ENCODE results near the gene RAET1E. TPM values are rescaled to one million over a fixed set of nuclear protein-coding genes. Genes with fewer than 3 reads are reported as not detected.

RAET1E gene
- total RNA-seq, 2 experiments from 2014 or later: not detected

GRCh38 chr6:149897015-149897697 lies 757 bp downstream of the RAET1E start:
- POLR2A ChIA-PET: no interaction called here
- H3K4me3 Mint-ChIP-seq: no peak overlapping the region
- Histone ChIP-seq H3K9me3 (ENCODE audit: control insufficient read depth in 1 of 2, insufficient read depth in 1 of 2, low read length in 2 of 2) (no peaks in the 10 kb centered on the region), H3K36me3 (ENCODE audit: insufficient read depth, low read length) (no peaks in the 10 kb centered on the region), H3K4me1 (ENCODE audit: insufficient read depth, low read length) (peaks cover 20% of the 10 kb centered on the region), H3K4me3 (ENCODE audit: low read length) (peak overlapping the region; percentile 1), H3K27me3 (ENCODE audit: control insufficient read depth in 1 of 2, insufficient read depth in 2 of 2, low read length in 2 of 2) (no peaks in the 10 kb centered on the region), H3K27ac (ENCODE audit: low read depth in 1 of 2, low read length in 2 of 2) (no peak overlapping the region)
- no peak overlapping the region for H3K27ac Mint-ChIP-seq
- no peaks in the 10 kb centered on the region for H3K36me3 Mint-ChIP-seq (ENCODE audit: low read depth)
- H3K4me1 Mint-ChIP-seq (ENCODE audit: low read depth): peaks cover 10% of the 10 kb centered on the region
- TF ChIP-seq CTCF (IDR thresholded peaks at IDR 0.05): no peak
- H3K27me3 Mint-ChIP-seq: peaks cover 8% of the 10 kb centered on the region
- DNase-seq: peak in 1 of 14 experiments; percentile 18
- no peak for ATAC-seq (ENCODE audit: poor library complexity)
- no peaks in the 10 kb centered on the region for H3K9me3 Mint-ChIP-seq
- CTCF ChIA-PET: interaction anchor here (1.0 kb wide), 1 partner anchor 32 kb away, joined by 3 read pairs; no protein-coding TSS in a partner anchor
- intact Hi-C loops (cut with DNase I, micrococcal nuclease): no loop called here

DNA sequence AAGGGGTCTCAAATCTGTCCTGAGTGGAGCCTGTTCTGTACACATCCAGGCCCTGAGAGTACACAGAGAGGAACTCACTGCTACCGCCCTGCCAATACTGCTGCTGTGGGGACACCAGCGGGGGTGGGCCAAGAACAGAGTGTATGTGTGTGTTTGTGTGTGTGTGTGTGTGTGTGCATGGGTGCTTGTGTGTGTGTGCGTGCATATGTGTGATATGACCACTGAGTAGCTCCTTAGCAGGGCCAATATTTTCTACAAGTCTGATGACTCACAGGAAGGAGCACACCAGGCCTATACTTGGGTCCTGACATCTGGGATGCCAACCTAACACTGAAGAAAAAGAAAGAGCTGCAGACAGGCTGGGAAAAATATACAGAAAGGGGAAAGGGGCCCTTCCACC lies 1.4 kb downstream of the RAET1E start:
- POLR2A ChIA-PET: no interaction called here
- peaks cover 20% of the 10 kb centered on the region for H3K4me1 ChIP-seq (ENCODE audit: insufficient read depth, low read length)
- intact Hi-C loops (cut with DNase I, micrococcal nuclease): no loop called here
- no peaks in the 10 kb centered on the region for H3K36me3 ChIP-seq (ENCODE audit: insufficient read depth, low read length)
- H3K4me1 Mint-ChIP-seq (ENCODE audit: low read depth): peaks cover 10% of the 10 kb centered on the region
- H3K9me3 ChIP-seq (ENCODE audit: control insufficient read depth in 1 of 2, insufficient read depth in 1 of 2, low read length in 2 of 2): no peaks in the 10 kb centered on the region
- no peaks in the 10 kb centered on the region for H3K36me3 Mint-ChIP-seq (ENCODE audit: low read depth)
- no peak overlapping the region for H3K4me3 Mint-ChIP-seq
- DNase-seq (peak in 1 of 14 experiments; percentile 0), ATAC-seq (ENCODE audit: poor library complexity) (peak; percentile 13)
- CTCF ChIA-PET: interaction anchor here (1.3 kb wide), 1 partner anchor 16 kb away, joined by 3 read pairs; no protein-coding TSS in a partner anchor
- TF ChIP-seq CTCF (IDR thresholded peaks at IDR 0.05): no peak
- H3K9me3 Mint-ChIP-seq: no peaks in the 10 kb centered on the region
- peaks cover 1% of the 10 kb centered on the region for H3K27me3 Mint-ChIP-seq
- no peak overlapping the region for H3K27ac ChIP-seq (ENCODE audit: low read depth in 1 of 2, low read length in 2 of 2)
- no peak overlapping the region for H3K27ac Mint-ChIP-seq
- H3K4me3 ChIP-seq (ENCODE audit: low read length): no peak overlapping the region
- H3K27me3 ChIP-seq (ENCODE audit: control insufficient read depth in 1 of 2, insufficient read depth in 2 of 2, low read length in 2 of 2): no peaks in the 10 kb centered on the region

GRCh38 chr6:149895833-149896271 lies 2.1 kb downstream of the RAET1E start:
- H3K36me3 Mint-ChIP-seq (ENCODE audit: low read depth): no peaks in the 10 kb centered on the region
- no peak overlapping the region for H3K27ac Mint-ChIP-seq
- no peaks in the 10 kb centered on the region for H3K9me3 Mint-ChIP-seq
- no peaks in the 10 kb centered on the region for H3K27me3 ChIP-seq (ENCODE audit: control insufficient read depth in 1 of 2, insufficient read depth in 2 of 2, low read length in 2 of 2)
- TF ChIP-seq CTCF (IDR thresholded peaks at IDR 0.05): no peak
- no peak overlapping the region for H3K27ac ChIP-seq (ENCODE audit: low read depth in 1 of 2, low read length in 2 of 2)
- H3K4me3 Mint-ChIP-seq: no peak overlapping the region
- no peaks in the 10 kb centered on the region for H3K27me3 Mint-ChIP-seq
- intact Hi-C loops (cut with DNase I, micrococcal nuclease): no loop called here
- no peaks in the 10 kb centered on the region for H3K9me3 ChIP-seq (ENCODE audit: control insufficient read depth in 1 of 2, insufficient read depth in 1 of 2, low read length in 2 of 2)
- no peaks in the 10 kb centered on the region for H3K36me3 ChIP-seq (ENCODE audit: insufficient read depth, low read length)
- POLR2A ChIA-PET: no interaction called here
- no peak overlapping the region for H3K4me3 ChIP-seq (ENCODE audit: low read length)
- ATAC-seq (ENCODE audit: poor library complexity) (peak; percentile 96), DNase-seq (peak in 13 of 14 experiments; percentile 10 to 67 (median 48))
- peaks cover 20% of the 10 kb centered on the region for H3K4me1 ChIP-seq (ENCODE audit: insufficient read depth, low read length)
- CTCF ChIA-PET: interaction anchor here (1.3 kb wide), 1 partner anchor 15 kb away, joined by 3 read pairs; no protein-coding TSS in a partner anchor
- H3K4me1 Mint-ChIP-seq (ENCODE audit: low read depth): peaks cover 10% of the 10 kb centered on the region
